Stimulated activated naive CD8-positive, alpha-beta T cell treated with anti-CD3 and anti-CD28 coated beads, Interleukin-15, amount 100 ng/mL, for 72 hours (primary cell): ENCODE results near the gene TMA7.
"Not testable (repeated sequence)": the region's sequence is repeated elsewhere in the genome, so short reads cannot be mapped to it uniquely, and the experiment has no call there.

Experiments used
- ATAC-seq: fragments of 150-1000 bp; cut with Tn5 transposase; 2 replicates; pipeline ENCODE4 v1.10.0; 2021; ENCODE audit warnings: mild to moderate bottlenecking, moderate library complexity
- DNase-seq, 2 donors: peaks; one replicate each; pipeline ENCODE4 v3.0.0; 2021 to 2022
- H3K27ac Mint-ChIP-seq, 2 donors: one replicate each; pipeline ENCODE4 v1.8.0; 2022; ENCODE audit warnings: mild to moderate bottlenecking in 2 of 2, mixed read lengths in 2 of 2, moderate library complexity in 2 of 2
- H3K27me3 Mint-ChIP-seq: one replicate; pipeline ENCODE4 v1.8.0; 2022; ENCODE audit warnings: mixed read lengths
- H3K4me1 Mint-ChIP-seq: one replicate; pipeline ENCODE4 v1.8.0; 2022; ENCODE audit warnings: mild to moderate bottlenecking, mixed read lengths
- H3K4me3 Mint-ChIP-seq, 2 donors: one replicate each; pipeline ENCODE4 v1.8.0; 2022; ENCODE audit warnings: mild to moderate bottlenecking in 2 of 2, mixed read lengths in 2 of 2, moderate library complexity in 1 of 2
- H3K9me3 Mint-ChIP-seq, 2 donors: one replicate each; pipeline ENCODE4 v1.8.0; 2022; ENCODE audit warnings: mixed read lengths in 2 of 2

TMA7 gene

GRCh38 chr3:48475188-48475587 is 35.1 kb downstream of the TMA7 start:
- H3K4me1 Mint-ChIP-seq = peaks cover 67% of the 10 kb centered on the region
- H3K27ac Mint-ChIP-seq = peak overlapping the region in 1 of 2 donors; percentile 59
- no peaks in the 10 kb centered on the region for H3K9me3 Mint-ChIP-seq

GRCh38 chr3:48476426-48477053 is 36.5 kb downstream of the TMA7 start:
- no peak for DNase-seq
- no peak for ATAC-seq
- no peak overlapping the region for H3K4me3 Mint-ChIP-seq
- H3K27ac Mint-ChIP-seq = no peak overlapping the region
- no peaks in the 10 kb centered on the region for H3K9me3 Mint-ChIP-seq
- peaks cover 60% of the 10 kb centered on the region for H3K4me1 Mint-ChIP-seq
- H3K27me3 Mint-ChIP-seq = no peaks in the 10 kb centered on the region

More at GRCh38 chr3:48475188-48475587, 35.1 kb downstream of the TMA7 start:
- Mint-ChIP-seq H3K27me3 (no peaks in the 10 kb centered on the region), H3K4me3 (no peak overlapping the region)
- DNase-seq (no peak), ATAC-seq (no peak)

GRCh38 chr3:48477959-48478520 is 38.0 kb downstream of the TMA7 start:
- Mint-ChIP-seq H3K9me3 (no peaks in the 10 kb centered on the region), H3K4me1 (peaks cover 54% of the 10 kb centered on the region), H3K27ac (peak overlapping the region in 1 of 2 donors; percentile 88), H3K4me3 (peak overlapping the region; percentile 73 to 85), H3K27me3 (no peaks in the 10 kb centered on the region)
- ATAC-seq (no peak), DNase-seq (no peak)

GRCh38 chr3:48478626-48479555 is 38.8 kb downstream of the TMA7 start:
- ATAC-seq = peak; percentile 86
- Mint-ChIP-seq H3K4me3 (peak overlapping the region; percentile 73 to 85), H3K27me3 (no peaks in the 10 kb centered on the region), H3K9me3 (no peaks in the 10 kb centered on the region), H3K4me1 (peaks cover 45% of the 10 kb centered on the region), H3K27ac (peak overlapping the region; percentile 51 to 85)
- DNase-seq = peak; percentile 54 to 66

GRCh38 chr3:48480891-48481290 is 40.8 kb downstream of the TMA7 start:
- not testable (repeated sequence) for ATAC-seq, H3K4me3 Mint-ChIP-seq, H3K9me3 Mint-ChIP-seq, H3K27ac Mint-ChIP-seq, DNase-seq, H3K27me3 Mint-ChIP-seq
- H3K4me1 Mint-ChIP-seq = peaks cover 33% of the 10 kb centered on the region

- not testable (repeated sequence) for H3K9me3 Mint-ChIP-seq, ATAC-seq, H3K27me3 Mint-ChIP-seq, H3K4me3 Mint-ChIP-seq, DNase-seq, H3K27ac Mint-ChIP-seq
- H3K4me1 Mint-ChIP-seq = peaks cover 27% of the 10 kb centered on the region
Measured at GRCh38 chr3:48482822-48483221, 42.8 kb downstream of the TMA7 start.

GRCh38 chr3:48486952-48487351 is 46.9 kb downstream of the TMA7 start:
- Mint-ChIP-seq H3K4me3 (no peak overlapping the region), H3K9me3 (no peaks in the 10 kb centered on the region), H3K4me1 (no peaks in the 10 kb centered on the region), H3K27ac (no peak overlapping the region), H3K27me3 (no peaks in the 10 kb centered on the region)
- ATAC-seq (no peak), DNase-seq (no peak)

- Mint-ChIP-seq H3K27me3 (no peaks in the 10 kb centered on the region), H3K9me3 (no peaks in the 10 kb centered on the region), H3K4me1 (no peaks in the 10 kb centered on the region), H3K4me3 (no peak overlapping the region), H3K27ac (no peak overlapping the region)
- ATAC-seq = no peak
- no peak for DNase-seq
Measured at GRCh38 chr3:48492461-48493202, 52.6 kb downstream of the TMA7 start.

GRCh38 chr3:48493203-48493501 is 53.1 kb downstream of the TMA7 start:
- DNase-seq (no peak), ATAC-seq (no peak)
- Mint-ChIP-seq H3K27ac (no peak overlapping the region), H3K4me1 (no peaks in the 10 kb centered on the region), H3K9me3 (no peaks in the 10 kb centered on the region), H3K4me3 (no peak overlapping the region), H3K27me3 (no peaks in the 10 kb centered on the region)
